Body of pancreas (tissue), 4 donors: ENCODE results near the gene RAI1.

Experiments
- CTCF ChIP-seq, 7 experiments: fragments of 450-650 bp in 4 of 7; fragments of 200-600 bp in 3 of 7; sonication (generic) in 3 of 7; IDR thresholded peaks; one replicate each; pipeline ENCODE4 v1.5.1; 2016 to 2019; ENCODE audit warnings: antibody characterized with exemption in 7 of 7
- POLR2A ChIP-seq, 3 donors: fragments of 450-650 bp; IDR thresholded peaks; one replicate each; pipeline ENCODE4 v1.6.1; 2016; ENCODE audit warnings: antibody characterized with exemption in 3 of 3, mild to moderate bottlenecking in 2 of 3

DNA sequence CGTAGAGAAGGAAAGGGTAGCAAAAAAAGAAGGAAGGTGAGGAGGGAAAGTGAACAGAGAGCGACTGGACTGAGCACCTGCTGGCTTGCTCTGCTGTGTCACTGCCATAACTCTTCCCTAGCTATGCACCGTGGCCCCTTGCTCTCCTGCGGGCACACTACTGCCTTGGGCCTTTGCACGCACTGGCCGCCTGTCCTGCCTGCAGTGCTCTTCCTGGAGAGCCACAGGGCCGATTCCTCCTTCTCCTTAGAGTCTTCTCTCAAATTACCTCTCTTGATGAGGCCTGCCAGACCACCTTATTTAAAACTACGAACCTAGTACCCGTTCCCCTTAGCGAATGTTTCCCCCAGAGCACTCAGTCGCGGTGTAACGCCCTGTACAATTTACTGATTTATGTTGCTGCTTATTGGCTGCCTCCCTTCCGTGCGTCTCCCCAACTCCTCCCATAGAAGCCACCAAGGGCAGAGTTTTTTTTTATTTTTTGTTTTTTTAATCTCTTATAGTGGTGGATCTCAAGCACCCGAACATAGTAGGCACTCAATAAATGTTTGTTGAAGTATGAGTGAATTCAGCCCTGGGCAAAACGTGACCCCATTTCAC is 70.3 kb downstream of the RAI1 start:
- TF ChIP-seq POLR2A (IDR thresholded peaks at IDR 0.05) (no peak), CTCF (IDR thresholded peaks at IDR 0.05) (no peak)
